Activated B cell treated with CpG ODN at 0.5 μM for 24 hours (primary cell): ENCODE results near the gene RPL38. TPM values are rescaled to one million over a fixed set of nuclear protein-coding genes. Genes with fewer than 3 reads are reported as not detected.
A peak's percentile ranks its signal among the peaks of the same experiment; 100 is the strongest.

Source experiments
- ATAC-seq: fragments of 200-7000 bp; cut with Tn5 transposase; one replicate; pipeline ENCODE4 v1.10.0; 2021; ENCODE audit warnings: low read depth, mild to moderate bottlenecking, moderate library complexity
- CTCF ChIA-PET: fragments of 350-600 bp; sonication (Branson Sonifier 250); formaldehyde crosslinking; loops from one replicate; lab custom pipeline; 2021; ENCODE audit warnings: antibody characterized with exemption; lab: Charles Lee
- POLR2A ChIA-PET: fragments of 350-600 bp; sonication (Branson Sonifier 250); formaldehyde crosslinking; loops from one replicate; lab custom pipeline; 2021; ENCODE audit warnings: antibody characterized with exemption; lab: Charles Lee
- DNase-seq: peaks from one replicate; pipeline ENCODE4 v3.0.0; 2022
- H3K27ac Mint-ChIP-seq: one replicate; pipeline ENCODE4 v1.8.0; 2020; ENCODE audit warnings: mixed read lengths
- H3K27me3 Mint-ChIP-seq: one replicate; pipeline ENCODE4 v1.8.0; 2021; ENCODE audit warnings: mixed read lengths
- H3K36me3 Mint-ChIP-seq: one replicate; pipeline ENCODE4 v1.8.0; 2021; ENCODE audit warnings: low read depth, mixed read lengths
- H3K4me1 Mint-ChIP-seq: one replicate; pipeline ENCODE4 v1.8.0; 2021; ENCODE audit warnings: mixed read lengths
- H3K4me3 Mint-ChIP-seq: one replicate; pipeline ENCODE4 v1.8.0; 2020; ENCODE audit warnings: mild to moderate bottlenecking, mixed read lengths
- H3K9me3 Mint-ChIP-seq: one replicate; pipeline ENCODE4 v1.8.0; 2020; ENCODE audit warnings: mixed read lengths
- intact Hi-C: fragments of 100-400 bp; cut with micrococcal nuclease; formaldehyde crosslinking; loops from one replicate; pipeline ENCODE4 v1.15.1; 2024
- total RNA-seq: library from RNA; stranded (reverse); gene quantifications from 2 replicates; pipeline ENCODE4 v1.2.3, GENCODE V29; 2022
- TF ChIP-seq, protein P1 (sequence below): fragments of 200-600 bp; IDR thresholded peaks from one replicate; pipeline ENCODE4 v1.8.0; 2022; ENCODE audit warnings: antibody characterized with exemption, mild to moderate bottlenecking

The RPL38 gene
- total RNA-seq, 1 donor from 2014 or later = 1,330 TPM

- CTCF ChIA-PET = interaction anchor here (1.4 kb wide), 1 partner anchor 10 kb away, joined by 3 read pairs; no protein-coding TSS in a partner anchor
- DNase-seq (no peak), ATAC-seq (peak; percentile 77)
- TF ChIP-seq, protein P1, sequence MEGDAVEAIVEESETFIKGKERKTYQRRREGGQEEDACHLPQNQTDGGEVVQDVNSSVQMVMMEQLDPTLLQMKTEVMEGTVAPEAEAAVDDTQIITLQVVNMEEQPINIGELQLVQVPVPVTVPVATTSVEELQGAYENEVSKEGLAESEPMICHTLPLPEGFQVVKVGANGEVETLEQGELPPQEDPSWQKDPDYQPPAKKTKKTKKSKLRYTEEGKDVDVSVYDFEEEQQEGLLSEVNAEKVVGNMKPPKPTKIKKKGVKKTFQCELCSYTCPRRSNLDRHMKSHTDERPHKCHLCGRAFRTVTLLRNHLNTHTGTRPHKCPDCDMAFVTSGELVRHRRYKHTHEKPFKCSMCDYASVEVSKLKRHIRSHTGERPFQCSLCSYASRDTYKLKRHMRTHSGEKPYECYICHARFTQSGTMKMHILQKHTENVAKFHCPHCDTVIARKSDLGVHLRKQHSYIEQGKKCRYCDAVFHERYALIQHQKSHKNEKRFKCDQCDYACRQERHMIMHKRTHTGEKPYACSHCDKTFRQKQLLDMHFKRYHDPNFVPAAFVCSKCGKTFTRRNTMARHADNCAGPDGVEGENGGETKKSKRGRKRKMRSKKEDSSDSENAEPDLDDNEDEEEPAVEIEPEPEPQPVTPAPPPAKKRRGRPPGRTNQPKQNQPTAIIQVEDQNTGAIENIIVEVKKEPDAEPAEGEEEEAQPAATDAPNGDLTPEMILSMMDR = no peak
- Mint-ChIP-seq H3K27me3 (peaks cover 28% of the 10 kb centered on the region), H3K4me1 (no peaks in the 10 kb centered on the region), H3K9me3 (no peaks in the 10 kb centered on the region), H3K27ac (no peak overlapping the region), H3K36me3 (no peaks in the 10 kb centered on the region), H3K4me3 (no peak overlapping the region)
- POLR2A ChIA-PET = interaction anchor here (0.8 kb wide), 1 partner anchor 13 kb away, joined by 4 read pairs; the partner anchor contains the start of gene RPL38
- intact Hi-C loops = no loop called here
These were observed 13.3 kb upstream of the RPL38 start for GRCh38 chr17:74190154-74190553.

DNA sequence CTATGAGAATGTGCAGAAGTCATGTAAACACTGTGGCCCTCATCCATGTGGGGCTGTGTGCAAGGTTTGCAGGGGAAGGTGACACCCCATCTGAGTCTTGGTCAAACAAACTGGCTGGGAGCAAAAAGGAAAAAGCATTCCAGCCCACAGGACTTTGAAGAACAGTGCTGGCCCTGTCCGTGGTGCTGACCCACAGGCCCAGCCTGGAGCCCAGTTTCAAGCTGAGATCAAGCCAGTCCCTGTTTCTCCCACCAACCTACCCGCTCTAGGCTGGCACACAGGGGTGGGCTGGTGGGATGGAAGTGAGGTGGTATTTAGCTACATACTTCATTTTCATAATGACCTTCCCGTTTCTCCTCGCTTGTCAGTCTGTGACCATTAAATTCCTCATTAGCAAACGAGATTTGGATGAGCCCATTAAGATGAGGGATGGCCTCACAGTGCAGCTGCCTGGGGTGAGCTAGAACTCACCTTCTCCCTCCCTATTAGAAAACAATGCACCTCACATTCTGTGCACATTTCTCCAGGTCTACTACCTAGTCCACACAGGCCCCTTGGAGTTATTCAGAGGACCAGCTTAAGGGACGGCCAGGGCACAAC is 12.6 kb upstream of the RPL38 start:
- Mint-ChIP-seq H3K4me1 (no peaks in the 10 kb centered on the region), H3K27me3 (peaks cover 35% of the 10 kb centered on the region), H3K36me3 (no peaks in the 10 kb centered on the region), H3K9me3 (no peaks in the 10 kb centered on the region), H3K27ac (no peak overlapping the region), H3K4me3 (no peak overlapping the region)
- ATAC-seq (no peak), DNase-seq (no peak)
- ChIA-PET POLR2A (interaction anchor here (0.8 kb wide), 1 partner anchor 13 kb away, joined by 4 read pairs; the partner anchor contains the start of gene RPL38), CTCF (interaction anchor here (1.0 kb wide), 1 partner anchor 9 kb away, joined by 3 read pairs; no protein-coding TSS in a partner anchor)
- TF ChIP-seq, protein P1 = no peak
- intact Hi-C loops = no loop called here

DNA sequence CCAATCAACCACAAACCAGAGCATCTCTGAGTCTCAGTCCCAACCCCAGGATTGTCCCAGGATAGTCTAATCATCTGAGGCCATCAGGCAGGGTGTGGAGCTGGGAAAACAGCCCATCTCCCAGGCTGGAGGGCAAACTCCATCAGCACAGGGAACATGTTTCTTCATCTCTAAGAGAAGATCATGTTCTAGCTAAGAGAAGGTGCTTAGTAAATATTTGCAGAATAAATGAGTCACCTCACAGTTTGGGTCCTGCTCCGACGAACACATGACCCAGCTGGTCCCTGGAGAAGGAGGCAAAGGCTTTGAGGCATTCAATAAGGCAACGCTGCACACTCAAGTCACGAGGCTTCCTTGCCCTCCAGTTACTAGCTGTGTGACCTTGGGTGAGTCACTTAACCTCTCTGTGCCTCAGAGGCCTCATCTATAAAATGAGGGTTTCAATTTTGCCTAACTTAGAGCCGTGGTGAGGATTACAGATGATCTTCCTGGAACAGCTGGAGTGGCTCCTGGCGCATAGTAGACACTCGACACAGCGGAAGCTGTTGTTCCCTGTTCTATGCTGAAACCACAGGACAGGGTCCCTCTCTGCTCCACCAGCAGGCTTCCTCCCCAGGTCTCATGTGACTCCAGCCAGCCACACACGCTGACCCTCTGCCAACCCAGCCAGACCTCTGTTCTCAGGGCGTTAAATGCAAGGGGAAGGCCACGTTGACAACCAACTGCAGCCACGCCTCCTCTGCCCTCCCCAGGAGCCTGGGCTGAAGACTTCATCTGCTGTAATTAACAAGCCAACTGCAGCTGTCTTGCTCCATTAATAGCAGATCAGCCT is 10.3 kb upstream of the RPL38 start:
- TF ChIP-seq, protein P1 = no peak
- no peaks in the 10 kb centered on the region for H3K36me3 Mint-ChIP-seq
- peaks cover 35% of the 10 kb centered on the region for H3K27me3 Mint-ChIP-seq
- ChIA-PET CTCF (interaction anchor here (1.7 kb wide), 1 partner anchor 10 kb away, joined by 3 read pairs; the partner anchor contains the start of gene RPL38), POLR2A (interaction anchor here (1.3 kb wide), 1 partner anchor 10 kb away, joined by 7 read pairs; no protein-coding TSS in a partner anchor)
- ATAC-seq = no peak
- no peak overlapping the region for H3K4me3 Mint-ChIP-seq
- H3K9me3 Mint-ChIP-seq = no peaks in the 10 kb centered on the region
- no peak overlapping the region for H3K27ac Mint-ChIP-seq
- no peak for DNase-seq
- intact Hi-C loops = no loop called here
- H3K4me1 Mint-ChIP-seq = no peaks in the 10 kb centered on the region

DNA sequence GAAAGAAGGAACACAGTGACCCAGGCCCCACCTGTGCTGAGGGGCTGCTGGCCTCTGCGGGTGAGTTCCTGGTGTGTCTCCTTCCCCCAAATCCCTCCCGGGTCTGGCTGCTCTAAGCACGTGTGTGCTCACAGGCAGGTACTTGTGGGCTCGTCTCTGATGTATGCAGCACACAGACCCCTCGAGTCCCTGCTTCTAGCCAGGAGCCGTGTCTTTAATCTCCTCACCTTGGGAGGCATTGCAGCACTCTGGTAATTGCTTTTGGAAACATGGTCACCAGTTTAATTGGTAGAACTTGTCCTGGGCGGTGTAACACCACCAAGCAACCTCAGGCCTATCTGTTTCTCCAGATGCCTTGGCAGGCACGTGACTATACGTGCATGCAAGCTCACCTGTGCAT is 8.8 kb upstream of the RPL38 start:
- H3K27me3 Mint-ChIP-seq = peaks cover 40% of the 10 kb centered on the region
- no peak overlapping the region for H3K4me3 Mint-ChIP-seq
- peaks cover 8% of the 10 kb centered on the region for H3K4me1 Mint-ChIP-seq
- ATAC-seq (no peak), DNase-seq (no peak)
- ChIA-PET POLR2A (no interaction called here), CTCF (no interaction called here)
- intact Hi-C loops = no loop called here
- TF ChIP-seq, protein P1 = no peak
- H3K27ac Mint-ChIP-seq = no peak overlapping the region
- no peaks in the 10 kb centered on the region for H3K36me3 Mint-ChIP-seq
- H3K9me3 Mint-ChIP-seq = no peaks in the 10 kb centered on the region
